GM18870 (cell line): ENCODE measurements around the gene BCAP31.
"Not testable (repeated sequence)": the region's sequence is repeated elsewhere in the genome, so short reads cannot be mapped to it uniquely, and the experiment has no call there.

Source experiments
- ATAC-seq: cut with Tn5 transposase; IDR thresholded peaks from one replicate; pipeline ENCODE4 v1.9.1; 2021; ENCODE audit warnings: moderate library complexity; ENCODE audit not compliant: unreplicated experiment

The BCAP31 gene

GRCh38 chrX:153717445-153717844 is 6.7 kb downstream of the BCAP31 start:
- ATAC-seq: no peak

- no peak for ATAC-seq
Measured at GRCh38 chrX:153714256-153714655, 9.9 kb downstream of the BCAP31 start.

GRCh38 chrX:153709726-153710674 is 14.2 kb downstream of the BCAP31 start:
- ATAC-seq: no peak

- ATAC-seq: no peak
Measured at GRCh38 chrX:153708415-153708814, 15.8 kb downstream of the BCAP31 start.

GRCh38 chrX:153707406-153707805 is 16.8 kb downstream of the BCAP31 start:
- ATAC-seq: no peak

GRCh38 chrX:153706799-153707198 is 17.4 kb downstream of the BCAP31 start:
- no peak for ATAC-seq

GRCh38 chrX:153705403-153706060 is 18.7 kb downstream of the BCAP31 start:
- not testable (repeated sequence) for ATAC-seq

GRCh38 chrX:153704631-153705402 is 19.4 kb downstream of the BCAP31 start:
- not testable (repeated sequence) for ATAC-seq

- no peak for ATAC-seq
Measured at GRCh38 chrX:153704021-153704526, 20.1 kb downstream of the BCAP31 start.

GRCh38 chrX:153703036-153703370 is 21.2 kb downstream of the BCAP31 start:
- no peak for ATAC-seq

- no peak for ATAC-seq
Measured at GRCh38 chrX:153702336-153703035, 21.7 kb downstream of the BCAP31 start.

- ATAC-seq: no peak
Measured at GRCh38 chrX:153701706-153702105, 22.5 kb downstream of the BCAP31 start.

GRCh38 chrX:153700967-153701366 is 23.2 kb downstream of the BCAP31 start:
- no peak for ATAC-seq

GRCh38 chrX:153700376-153700945 is 23.7 kb downstream of the BCAP31 start:
- ATAC-seq: no peak

GRCh38 chrX:153699784-153700371 is 24.3 kb downstream of the BCAP31 start:
- not testable (repeated sequence) for ATAC-seq

- ATAC-seq: not testable (repeated sequence)
Measured at GRCh38 chrX:153699210-153699783, 24.9 kb downstream of the BCAP31 start.

GRCh38 chrX:153697924-153698865 is 26.0 kb downstream of the BCAP31 start:
- ATAC-seq: no peak

- ATAC-seq: not testable (repeated sequence)
Measured at GRCh38 chrX:153696986-153697722, 27.0 kb downstream of the BCAP31 start.
